GM12891 (cell line): Measurements from ENCODE around the gene TMEM45A.

Experiments used
- DNase-seq: peaks from one replicate; pipeline ENCODE4 v3.0.0; 2011; ENCODE audit warnings: low spot score; ENCODE audit not compliant: insufficient read length
- FAIRE-seq: peaks from 2 replicates; lab custom pipeline; 2011; peaks lifted over from hg19 to GRCh38; lab: Jason Lieb, UNC
- PAX5 ChIP-seq: IDR thresholded peaks from 2 replicates; pipeline ENCODE4 v1.6.1; 2011; ENCODE audit warnings: low read length, moderate library complexity, mild to moderate bottlenecking; ENCODE audit not compliant: insufficient read depth, severe bottlenecking
- POLR2A ChIP-seq: IDR thresholded peaks from 2 replicates; pipeline ENCODE4 v1.6.1; 2011; ENCODE audit warnings: low read depth, low read length, control low read depth
- POLR2AphosphoS5 ChIP-seq: IDR thresholded peaks from 2 replicates; pipeline ENCODE4 v1.6.1; 2011; ENCODE audit warnings: low read depth, low read length, control low read depth
- POU2F2 ChIP-seq: IDR thresholded peaks from 2 replicates; pipeline ENCODE4 v1.6.1; 2011; ENCODE audit warnings: low read depth, mild to moderate bottlenecking, control low read depth, low read length, moderate library complexity
- SPI1 ChIP-seq: IDR thresholded peaks from 2 replicates; pipeline ENCODE4 v1.6.1; 2011; ENCODE audit warnings: low read depth, low read length, control low read depth
- TAF1 ChIP-seq: IDR thresholded peaks from 2 replicates; pipeline ENCODE4 v1.6.1; 2011; ENCODE audit warnings: low read depth, low read length, control low read depth

The TMEM45A gene

GRCh38 chr3:100546020-100546744 lies 53.8 kb downstream of the TMEM45A start:
- no peak for FAIRE-seq
- no peak for DNase-seq
- TF ChIP-seq TAF1 (no peak), POLR2AphosphoS5 (no peak), POU2F2 (no peak), POLR2A (no peak), SPI1 (no peak), PAX5 (no peak)

DNA sequence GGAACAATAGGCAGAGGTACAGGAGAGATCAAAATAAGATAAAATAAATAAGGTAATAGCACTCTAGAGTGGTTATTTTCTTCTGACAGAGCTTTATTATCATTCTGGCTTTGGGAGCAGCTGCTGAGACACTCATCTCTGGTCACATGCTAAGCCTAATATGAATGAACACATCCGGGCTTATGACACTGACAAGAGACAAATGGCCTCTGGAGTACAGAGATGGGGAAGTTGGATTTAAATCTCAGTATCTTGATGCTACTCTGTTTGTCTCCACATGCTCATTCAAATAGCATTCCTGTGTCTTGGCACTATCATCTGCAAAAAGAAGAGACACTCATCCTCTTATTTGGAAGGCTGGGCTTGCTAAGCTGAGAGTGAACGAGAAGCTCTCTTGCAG lies 55.6 kb downstream of the TMEM45A start:
- no peak for DNase-seq
- TF ChIP-seq TAF1: no peak
- TF ChIP-seq SPI1: no peak
- no peak for FAIRE-seq

GRCh38 chr3:100553618-100554372 lies 61.4 kb downstream of the TMEM45A start:
- DNase-seq (no peak), FAIRE-seq (no peak)
- no peak for TF ChIP-seq PAX5
- no peak for TF ChIP-seq POLR2A
- TF ChIP-seq TAF1: no peak
- no peak for TF ChIP-seq POLR2AphosphoS5
- TF ChIP-seq SPI1: no peak
- TF ChIP-seq POU2F2: no peak

- no peak for TF ChIP-seq POU2F2
- no peak for TF ChIP-seq TAF1
- TF ChIP-seq SPI1: no peak
- no peak for TF ChIP-seq POLR2AphosphoS5
- no peak for TF ChIP-seq PAX5
- TF ChIP-seq POLR2A: no peak
- FAIRE-seq (no peak), DNase-seq (no peak)
These were observed 61.9 kb downstream of the TMEM45A start for GRCh38 chr3:100554373-100554676.

DNA sequence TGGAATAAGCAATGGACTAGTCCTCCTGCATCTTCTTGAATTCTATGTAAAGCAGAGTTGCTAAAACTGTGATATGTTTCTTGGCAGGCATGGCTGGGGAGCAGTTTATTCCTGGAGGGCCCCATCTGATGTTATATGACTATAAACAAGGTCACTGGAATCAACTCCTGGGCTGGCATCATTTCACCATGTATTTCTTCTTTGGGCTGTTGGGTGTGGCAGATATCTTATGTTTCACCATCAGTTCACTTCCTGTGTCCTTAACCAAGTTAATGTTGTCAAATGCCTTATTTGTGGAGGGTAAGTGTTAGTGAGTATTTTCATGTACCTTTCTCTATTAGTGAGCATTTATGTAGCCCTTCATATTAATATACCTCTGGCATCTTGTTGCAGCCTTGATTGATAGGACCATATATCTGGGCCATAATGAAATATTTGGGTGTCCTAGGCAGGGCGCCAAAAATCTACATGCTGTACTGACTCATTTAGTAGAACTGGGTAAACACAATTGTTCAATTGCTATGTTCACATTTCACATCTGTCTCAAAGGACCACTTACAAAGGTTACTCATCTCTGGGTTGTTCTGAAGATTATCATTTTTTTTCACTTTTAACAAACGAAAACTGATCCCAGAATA lies 64.4 kb downstream of the TMEM45A start:
- DNase-seq: no peak
- no peak for TF ChIP-seq PAX5
- no peak for TF ChIP-seq TAF1
- no peak for TF ChIP-seq POLR2AphosphoS5
- no peak for TF ChIP-seq SPI1
- no peak for TF ChIP-seq POLR2A
- TF ChIP-seq POU2F2: no peak
- no peak for FAIRE-seq

GRCh38 chr3:100558233-100558632 lies 65.8 kb downstream of the TMEM45A start:
- TF ChIP-seq POLR2AphosphoS5 (no peak), SPI1 (no peak), POLR2A (no peak), PAX5 (no peak), TAF1 (no peak), POU2F2 (no peak)
- FAIRE-seq (no peak), DNase-seq (no peak)

DNA sequence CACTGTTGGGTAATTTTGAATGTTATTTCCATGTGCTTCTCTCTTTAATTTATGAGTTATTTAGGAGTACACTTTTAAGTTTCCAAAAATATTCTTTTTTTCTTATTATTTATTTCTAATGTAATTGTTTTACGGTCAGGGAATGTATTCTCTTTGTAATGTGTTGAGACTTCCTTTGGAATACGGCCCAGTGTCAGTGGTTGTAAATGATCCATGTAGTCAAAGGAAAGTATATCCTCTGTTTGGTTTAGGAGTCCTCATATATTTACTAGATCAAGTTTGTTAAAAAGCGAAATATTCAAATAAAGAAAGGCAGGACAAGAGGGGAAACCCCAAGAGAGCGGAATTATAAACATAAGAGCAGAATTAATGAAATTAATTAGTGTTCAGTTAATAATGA lies 68.0 kb downstream of the TMEM45A start:
- no peak for TF ChIP-seq POU2F2
- no peak for TF ChIP-seq SPI1
- FAIRE-seq (no peak), DNase-seq (no peak)

DNA sequence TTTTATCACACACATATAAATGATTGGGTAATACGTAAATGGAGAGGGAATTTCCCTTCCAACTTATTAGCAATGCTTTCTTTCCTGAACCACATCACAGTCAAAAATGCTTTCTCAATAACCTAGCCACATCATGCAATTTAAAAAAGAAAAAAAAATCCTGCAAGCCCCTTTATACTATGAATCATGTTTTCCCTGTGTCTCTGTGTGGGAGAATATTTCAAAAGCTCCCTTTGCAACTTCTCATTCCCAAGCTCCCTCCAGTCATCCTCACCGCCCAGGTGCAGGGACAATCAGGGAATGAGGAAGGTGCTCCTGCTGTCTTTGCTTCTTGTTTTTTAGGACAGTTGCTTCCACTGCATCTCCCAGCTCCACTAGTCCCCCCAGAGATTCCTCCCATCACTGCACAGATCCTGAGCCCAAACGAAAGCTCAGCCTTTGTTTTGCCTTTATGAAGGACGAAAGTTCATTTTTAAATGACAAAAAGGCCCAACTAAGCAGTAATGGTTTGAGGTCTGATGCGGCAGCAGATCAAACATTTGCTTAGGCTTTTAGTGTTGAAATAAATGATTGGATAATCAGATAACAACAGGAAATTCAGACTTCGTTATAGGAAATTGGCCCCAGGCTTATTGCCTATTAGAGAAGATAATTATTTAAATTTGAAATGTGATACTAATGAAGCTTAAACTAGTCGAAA lies 69.2 kb downstream of the TMEM45A start:
- DNase-seq: no peak
- FAIRE-seq: no peak
- TF ChIP-seq POLR2AphosphoS5 (no peak), POU2F2 (no peak), SPI1 (no peak), TAF1 (no peak), POLR2A (no peak), PAX5 (no peak)

- TF ChIP-seq POLR2AphosphoS5 (no peak), PAX5 (no peak)
- FAIRE-seq (no peak), DNase-seq (no peak)
These were observed 69.9 kb downstream of the TMEM45A start for GRCh38 chr3:100562224-100562857.
